IPS DF 6.9 (cell line): ENCODE measurements around the gene CDS2.

Experiments
- DNase-seq: peaks from one replicate; pipeline ENCODE4 v3.0.0-alpha.2; 2013; ENCODE audit warnings: low read depth, low spot score
- H3K27ac ChIP-seq: one replicate; pipeline ENCODE4 v1.5.1; 2013; ENCODE audit warnings: low read length, control low read depth
- H3K27me3 ChIP-seq: 2 replicates; pipeline ENCODE4 v1.6.1; 2013; ENCODE audit warnings: mild to moderate bottlenecking, low read length; ENCODE audit not compliant: control insufficient read depth, insufficient read depth
- H3K36me3 ChIP-seq: 2 replicates; pipeline ENCODE4 v1.6.1; 2013; ENCODE audit warnings: low read length; ENCODE audit not compliant: control insufficient read depth, insufficient read depth
- H3K4me1 ChIP-seq: 2 replicates; pipeline ENCODE4 v1.6.1; 2013; ENCODE audit warnings: low read length; ENCODE audit not compliant: control insufficient read depth, insufficient read depth
- H3K4me3 ChIP-seq: 2 replicates; pipeline ENCODE4 v1.5.1; 2013; ENCODE audit warnings: mild to moderate bottlenecking, low read length
- H3K9me3 ChIP-seq: 2 replicates; pipeline ENCODE4 v1.6.1; 2013; ENCODE audit warnings: low read length, inconsistent platforms; ENCODE audit not compliant: control insufficient read depth, insufficient read depth
- WGBS: extraction: QIAGEN DNeasy Blood & Tissue Kit; methylation state at CpG from one replicate; pipeline ENCODE4 v1.1.7; 2013; ENCODE audit warnings: mixed read lengths, missing lambda C conversion rate; ENCODE audit not compliant: insufficient read length, insufficient coverage; 5-methylcytosine and 5-hydroxymethylcytosine counted together

CDS2 gene

DNA sequence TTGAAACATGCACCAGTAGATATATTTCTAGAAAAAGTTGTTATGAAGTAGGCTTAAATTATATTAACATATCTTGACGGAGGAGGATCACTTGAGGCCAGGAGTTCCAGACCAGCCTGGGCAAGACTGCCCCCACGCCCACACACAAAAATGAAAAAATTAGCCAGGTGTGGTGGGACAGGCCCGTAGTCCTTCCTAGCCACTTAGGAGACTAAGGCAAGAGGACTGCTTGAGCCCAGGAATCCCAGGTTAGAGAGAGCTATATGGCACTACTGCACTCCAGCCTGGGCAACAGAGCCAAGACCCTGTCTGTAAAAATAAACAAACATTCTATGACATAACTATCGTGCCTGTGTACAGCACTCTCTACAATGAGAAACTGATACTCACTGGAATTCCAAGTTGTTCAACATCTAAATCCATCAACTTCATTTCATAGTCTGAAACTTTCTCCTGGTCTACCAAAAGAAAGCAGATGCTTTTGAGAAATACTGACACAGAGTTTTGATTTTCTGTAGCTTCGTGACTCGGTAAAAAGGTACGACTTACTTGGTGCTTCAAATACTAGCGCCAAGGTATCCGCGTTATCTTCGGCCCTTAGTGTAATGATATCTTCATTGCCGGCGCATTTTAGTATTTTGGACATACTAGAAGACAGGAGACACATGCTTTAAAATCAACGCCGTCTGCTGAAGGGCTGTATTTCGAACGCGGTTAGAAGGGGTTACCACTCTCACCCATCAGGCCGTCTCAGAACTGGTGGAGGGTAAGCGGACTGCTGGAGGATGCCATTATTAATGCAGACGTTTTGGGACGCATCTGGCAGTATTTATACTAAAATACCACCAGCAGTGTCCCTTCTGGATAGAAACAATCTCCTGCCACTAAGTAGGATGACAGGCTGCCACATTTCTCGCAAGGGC lies 8.3 kb upstream of the CDS2 start:
- DNase-seq, result no peak
- whole genome bisulfite sequencing, result no CpG with 5 or more reads among the region's 23 CpGs
- no peaks in the 10 kb centered on the region for H3K27me3 ChIP-seq
- H3K9me3 ChIP-seq, result no peaks in the 10 kb centered on the region
- H3K27ac ChIP-seq, result no peak overlapping the region
- peak overlapping the region; percentile 62; the same call in 1 of the 2 replicates for H3K4me3 ChIP-seq
- H3K36me3 ChIP-seq, result peaks cover 15% of the 10 kb centered on the region
- H3K4me1 ChIP-seq, result no peaks in the 10 kb centered on the region

DNA sequence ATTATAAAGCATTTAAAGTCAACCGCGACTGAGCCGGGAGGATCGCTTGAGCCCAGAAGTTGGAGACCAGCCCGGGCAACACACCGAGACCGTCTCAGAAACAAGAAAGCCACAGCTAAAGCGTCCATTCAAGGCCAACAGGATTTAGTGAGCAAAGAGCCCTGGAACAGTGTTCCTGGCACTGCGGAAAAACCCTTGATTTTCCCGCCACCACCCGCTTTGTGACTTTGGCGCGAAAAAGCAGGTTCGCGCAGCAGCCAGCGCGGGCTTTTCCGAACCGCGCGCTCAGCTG lies 7.7 kb upstream of the CDS2 start:
- peak overlapping the region; percentile 62; the same call in 1 of the 2 replicates for H3K4me3 ChIP-seq
- H3K27me3 ChIP-seq, result no peaks in the 10 kb centered on the region
- WGBS, result no CpG with 5 or more reads among the region's 21 CpGs
- no peak overlapping the region for H3K27ac ChIP-seq
- DNase-seq, result no peak
- no peaks in the 10 kb centered on the region for H3K4me1 ChIP-seq
- H3K36me3 ChIP-seq, result peaks cover 15% of the 10 kb centered on the region
- no peaks in the 10 kb centered on the region for H3K9me3 ChIP-seq

- no CpG with 5 or more reads among the region's 71 CpGs for WGBS
- H3K4me3 ChIP-seq, result peak within 1 kb of the TSS; percentile 62
- no peak within 1 kb of the TSS for H3K27ac ChIP-seq
- peaks cover 12% of the 10 kb centered on the region for H3K36me3 ChIP-seq
- no peaks in the 10 kb centered on the region for H3K27me3 ChIP-seq
- H3K9me3 ChIP-seq, result no peaks in the 10 kb centered on the region
- H3K4me1 ChIP-seq, result no peaks in the 10 kb centered on the region
- peak; percentile 91 for DNase-seq
Measured at GRCh38 chr20:5119435-5120184, 7.2 kb upstream of the CDS2 start, which contains the start of gene PCNA. Gene PCNA, minus strand, starts transcription at chr20:5119958. Its CDS starts 160 bp downstream, at chr20:5119798.

DNA sequence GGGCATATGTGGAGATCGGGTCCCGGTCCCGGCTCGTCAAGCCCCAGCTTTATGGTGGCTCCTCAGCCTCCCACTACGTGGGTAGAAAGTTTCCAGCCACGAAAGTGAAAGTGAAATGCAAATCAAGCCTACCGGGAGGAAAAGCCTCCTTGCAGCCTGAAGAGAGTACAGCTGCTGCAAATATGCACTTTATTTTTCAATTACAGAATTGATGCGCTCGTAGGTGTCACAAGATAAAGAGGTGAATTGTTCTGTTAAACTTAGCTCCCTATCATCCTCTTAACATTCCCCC lies 6.7 kb upstream of the CDS2 start:
- no peak overlapping the region for H3K27ac ChIP-seq
- H3K4me3 ChIP-seq, result peak overlapping the region; percentile 40; the same call in 1 of the 2 replicates
- H3K27me3 ChIP-seq, result no peaks in the 10 kb centered on the region
- no peaks in the 10 kb centered on the region for H3K9me3 ChIP-seq
- no CpG with 5 or more reads among the region's 9 CpGs for WGBS
- H3K4me1 ChIP-seq, result no peaks in the 10 kb centered on the region
- DNase-seq, result no peak
- H3K36me3 ChIP-seq, result peaks cover 12% of the 10 kb centered on the region

DNA sequence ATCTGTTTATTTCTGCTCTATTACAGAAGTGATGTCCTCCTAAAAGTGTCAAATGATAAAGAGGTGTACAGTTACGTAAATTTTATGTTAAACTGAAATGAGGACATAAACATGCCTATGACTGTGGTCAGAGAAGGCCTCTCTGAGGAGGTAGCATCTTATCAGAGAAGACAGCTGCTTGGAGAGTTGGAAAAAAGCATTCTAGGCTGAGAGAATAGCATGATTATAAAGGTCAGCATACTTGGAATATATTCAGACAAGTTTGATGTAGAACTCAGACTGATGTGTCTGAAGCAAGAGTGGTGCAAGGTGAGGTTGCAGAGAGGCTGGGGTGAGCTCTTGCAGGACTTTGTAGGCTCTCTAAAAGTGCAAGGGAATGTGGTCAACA lies 3.9 kb upstream of the CDS2 start:
- Histone ChIP-seq H3K4me3 (no peak overlapping the region), H3K27ac (no peak overlapping the region), H3K27me3 (no peaks in the 10 kb centered on the region), H3K36me3 (peaks cover 2% of the 10 kb centered on the region; the same call in 1 of the 2 replicates), H3K4me1 (no peaks in the 10 kb centered on the region), H3K9me3 (no peaks in the 10 kb centered on the region)
- no peak for DNase-seq
- no CpG with 5 or more reads among the region's 1 CpG for WGBS

- Histone ChIP-seq H3K27ac (no peak overlapping the region), H3K27me3 (no peaks in the 10 kb centered on the region), H3K36me3 (no peaks in the 10 kb centered on the region), H3K9me3 (no peaks in the 10 kb centered on the region), H3K4me1 (0 out of 2 replicates have a peak, but pooled peaks cover 3% of the 10 kb centered on the region), H3K4me3 (peak overlapping the region; percentile 91)
- WGBS, result no CpG with 5 or more reads among the region's 44 CpGs
- DNase-seq, result no peak
Measured at GRCh38 chr20:5127204-5127858, 523 bp downstream of the CDS2 start.

GRCh38 chr20:5127859-5128424 lies 1.1 kb downstream of the CDS2 start:
- H3K9me3 ChIP-seq, result no peaks in the 10 kb centered on the region
- no peak for DNase-seq
- H3K4me3 ChIP-seq, result peak overlapping the region; percentile 91; the same call in 1 of the 2 replicates
- no CpG with 5 or more reads among the region's 6 CpGs for WGBS
- no peaks in the 10 kb centered on the region for H3K27me3 ChIP-seq
- 0 out of 2 replicates have a peak, but pooled peaks cover 3% of the 10 kb centered on the region for H3K4me1 ChIP-seq
- H3K27ac ChIP-seq, result no peak overlapping the region
- no peaks in the 10 kb centered on the region for H3K36me3 ChIP-seq

GRCh38 chr20:5128886-5129285 lies 2.1 kb downstream of the CDS2 start:
- H3K36me3 ChIP-seq, result no peaks in the 10 kb centered on the region
- no CpG with 5 or more reads among the region's 6 CpGs for WGBS
- no peaks in the 10 kb centered on the region for H3K27me3 ChIP-seq
- H3K27ac ChIP-seq, result no peak overlapping the region
- H3K4me3 ChIP-seq, result no peak overlapping the region
- DNase-seq, result no peak
- no peaks in the 10 kb centered on the region for H3K9me3 ChIP-seq
- H3K4me1 ChIP-seq, result 0 out of 2 replicates have a peak, but pooled peaks cover 3% of the 10 kb centered on the region

- 100% methylated on average over 1 of the region's 5 CpGs for WGBS
Measured at GRCh38 chr20:5131502-5131901, 4.7 kb downstream of the CDS2 start.

DNA sequence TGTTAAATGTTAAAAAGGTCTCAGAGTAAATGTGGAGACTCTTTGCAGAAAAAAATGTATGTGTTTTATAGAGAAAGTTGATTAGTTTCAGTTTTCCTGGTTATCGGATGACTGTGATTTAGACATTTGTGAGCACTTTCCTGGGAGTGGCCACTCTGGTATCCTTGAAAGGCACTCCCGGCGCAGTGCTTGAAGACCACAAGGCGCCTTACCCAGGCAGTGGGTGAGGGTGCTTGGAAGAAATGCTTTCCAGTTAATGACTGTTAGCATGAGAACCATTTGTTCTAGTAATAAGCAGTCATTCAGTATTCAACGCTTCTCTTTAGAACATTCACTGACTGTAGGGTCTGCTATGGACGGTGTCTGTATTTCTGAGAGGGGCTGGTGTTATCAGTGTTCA lies 7.2 kb downstream of the CDS2 start:
- no peaks in the 10 kb centered on the region for H3K4me1 ChIP-seq
- DNase-seq, result no peak
- no peaks in the 10 kb centered on the region for H3K9me3 ChIP-seq
- no peak overlapping the region for H3K4me3 ChIP-seq
- no peaks in the 10 kb centered on the region for H3K36me3 ChIP-seq
- H3K27ac ChIP-seq, result no peak overlapping the region
- H3K27me3 ChIP-seq, result no peaks in the 10 kb centered on the region
- 100% methylated on average over 1 of the region's 6 CpGs for WGBS

More at GRCh38 chr20:5131502-5131901, 4.7 kb downstream of the CDS2 start:
- DNase-seq, result no peak
- no peaks in the 10 kb centered on the region for H3K9me3 ChIP-seq
- H3K36me3 ChIP-seq, result no peaks in the 10 kb centered on the region
- no peak overlapping the region for H3K27ac ChIP-seq
- H3K27me3 ChIP-seq, result no peaks in the 10 kb centered on the region
- H3K4me1 ChIP-seq, result 0 out of 2 replicates have a peak, but pooled peaks cover 3% of the 10 kb centered on the region
- no peak overlapping the region for H3K4me3 ChIP-seq
